H1 (cell line): Measurements from ENCODE around the gene PMS1. TPM values are rescaled to one million over a fixed set of nuclear protein-coding genes. Genes with fewer than 3 reads are reported as not detected.

Experiments
- CTCF ChIA-PET: fragments of 300-600 bp; sonication (Branson Sonifier 250); formaldehyde crosslinking; loops from one replicate; lab custom pipeline; 2021; ENCODE audit not compliant: partially characterized antibody; lab: Charles Lee
- POLR2A ChIA-PET: fragments of 300-600 bp; sonication (Branson Sonifier 250); formaldehyde crosslinking; loops from one replicate; lab custom pipeline; 2021; ENCODE audit warnings: inconsistent platforms; ENCODE audit not compliant: partially characterized antibody; lab: Charles Lee
- DNase-seq, 2 experiments: peaks; one replicate each; pipeline versions ENCODE4 v3.0.0 to v3.0.0-alpha.2; 2010 to 2022; ENCODE audit warnings: low spot score in 2 of 2, low read depth in 1 of 2, mixed read lengths in 1 of 2
- FAIRE-seq: peaks from 2 replicates; lab custom pipeline; 2011; peaks lifted over from hg19 to GRCh38; lab: Jason Lieb, UNC
- H2AFZ ChIP-seq: 2 replicates; pipeline ENCODE4 v1.8.1; 2012; ENCODE audit warnings: low read length, inconsistent platforms
- H2AK5ac ChIP-seq: 2 replicates; pipeline ENCODE4 v1.6.1; 2013; ENCODE audit warnings: low read depth, low read length
- H2BK120ac ChIP-seq: replicated peaks from 2 replicates; pipeline ENCODE3; 2013; ENCODE audit warnings: low read depth, low read length, inconsistent platforms
- H2BK12ac ChIP-seq: 2 replicates; pipeline ENCODE4 v1.6.1; 2013; ENCODE audit warnings: low read depth, low read length
- H2BK15ac ChIP-seq: 2 replicates; pipeline ENCODE4 v1.6.1; 2013; ENCODE audit warnings: low read length
- H2BK20ac ChIP-seq: 2 replicates; pipeline ENCODE4 v1.6.1; 2013; ENCODE audit warnings: low read length
- H2BK5ac ChIP-seq: 2 replicates; pipeline ENCODE4 v1.6.1; 2013; ENCODE audit warnings: low read depth, low read length
- H3K14ac ChIP-seq: 2 replicates; pipeline ENCODE4 v1.6.1; 2013; ENCODE audit warnings: inconsistent platforms; ENCODE audit not compliant: insufficient read length
- H3K18ac ChIP-seq: 2 replicates; pipeline ENCODE4 v1.6.1; 2013; ENCODE audit warnings: low read length; ENCODE audit errors: extremely low read depth
- H3K23ac ChIP-seq: 2 replicates; pipeline ENCODE4 v1.6.1; 2013; ENCODE audit warnings: inconsistent platforms; ENCODE audit not compliant: insufficient read length
- H3K23me2 ChIP-seq: 2 replicates; pipeline ENCODE4 v1.6.1; 2013; ENCODE audit warnings: low read depth, low read length
- H3K27ac ChIP-seq: 2 replicates; pipeline ENCODE4 v1.6.1; 2011; ENCODE audit warnings: low read depth, low read length, inconsistent platforms
- H3K27me3 ChIP-seq, 4 experiments: replicated peaks in 1 of 4; 1 replicate in 1 of 4; 2 replicates in 3 of 4; pipeline versions ENCODE4 v1.6.1 to v1.8.1; 2011 to 2013; ENCODE audit warnings: low read length in 3 of 4, mild to moderate bottlenecking in 3 of 4, inconsistent platforms in 2 of 4, mixed read lengths in 2 of 4, moderate library complexity in 1 of 4; ENCODE audit not compliant: control insufficient read depth in 3 of 4, insufficient read depth in 3 of 4; ENCODE audit errors: extremely low read depth in 1 of 4
- H3K36me3 ChIP-seq, 4 experiments: 2 replicates each; pipeline versions ENCODE4 v1.6.1 to v1.8.1; 2011 to 2013; ENCODE audit warnings: mild to moderate bottlenecking in 4 of 4, low read length in 3 of 4, moderate library complexity in 2 of 4, control low read depth in 1 of 4, inconsistent platforms in 1 of 4; ENCODE audit not compliant: insufficient read depth in 4 of 4, control insufficient read depth in 2 of 4
- H3K4ac ChIP-seq: replicated peaks from 2 replicates; pipeline ENCODE3; 2013; ENCODE audit warnings: low read length, low read depth, mixed read lengths, inconsistent platforms; ENCODE audit not compliant: insufficient read length
- H3K4me1 ChIP-seq, 4 experiments: replicated peaks in 1 of 4; 1 replicate in 1 of 4; 2 replicates in 3 of 4; pipeline versions ENCODE4 v1.6.1 to v1.8.1; 2011 to 2013; ENCODE audit warnings: low read length in 3 of 4, inconsistent platforms in 2 of 4, mixed read lengths in 1 of 4; ENCODE audit not compliant: insufficient read depth in 4 of 4, control insufficient read depth in 3 of 4
- H3K4me2 ChIP-seq, 2 experiments: 2 replicates each; pipeline versions ENCODE4 v1.6.1 to v1.8.1; 2011 to 2013; ENCODE audit warnings: low read depth in 2 of 2, low read length in 2 of 2, control low read depth in 1 of 2, inconsistent platforms in 1 of 2, mild to moderate bottlenecking in 1 of 2; ENCODE audit not compliant: insufficient read depth in 1 of 2
- H3K4me3 ChIP-seq, 4 experiments: fragments of 200-600, 300-600 bp in 1 of 4; sonication (generic), shearing (Covaris generic), sonication (Bioruptor Twin) in 1 of 4; 2 replicates each; pipeline versions ENCODE4 v1.5.1 to v1.8.1; 2011 to 2016; ENCODE audit warnings: low read length in 4 of 4, low read depth in 3 of 4, control low read depth in 2 of 4, inconsistent platforms in 2 of 4, mild to moderate bottlenecking in 2 of 4, mixed read lengths in 1 of 4, moderate library complexity in 1 of 4; ENCODE audit not compliant: insufficient read depth in 2 of 4; ENCODE audit errors: extremely low read depth in 1 of 4
- H3K56ac ChIP-seq: replicated peaks from 2 replicates; pipeline ENCODE3; 2013; ENCODE audit warnings: low read depth, mild to moderate bottlenecking, mixed read lengths, low read length, inconsistent platforms; ENCODE audit not compliant: insufficient read length
- H3K79me1 ChIP-seq: 2 replicates; pipeline ENCODE4 v1.6.1; 2013; ENCODE audit warnings: low read depth, low read length, control low read depth
- H3K79me2 ChIP-seq, 2 experiments: 2 replicates each; pipeline versions ENCODE4 v1.6.1 to v1.8.1; 2012 to 2013; ENCODE audit warnings: low read length in 2 of 2, mild to moderate bottlenecking in 2 of 2, inconsistent platforms in 1 of 2; ENCODE audit not compliant: insufficient read depth in 2 of 2, control insufficient read depth in 1 of 2
- H3K9ac ChIP-seq, 4 experiments: replicated peaks in 1 of 4; 1 replicate in 1 of 4; 2 replicates in 3 of 4; pipeline versions ENCODE4 v1.6.1 to v1.8.1; 2011 to 2013; ENCODE audit warnings: low read depth in 3 of 4, low read length in 3 of 4, control low read depth in 2 of 4, mild to moderate bottlenecking in 2 of 4, moderate library complexity in 2 of 4, inconsistent platforms in 1 of 4; ENCODE audit errors: extremely low read depth in 1 of 4
- H3K9me3 ChIP-seq, 2 experiments: 2 replicates each; pipeline versions ENCODE4 v1.6.1 to v1.8.1; 2012 to 2013; ENCODE audit warnings: mild to moderate bottlenecking in 2 of 2, moderate library complexity in 2 of 2, control low read depth in 1 of 2, inconsistent platforms in 1 of 2, low read depth in 1 of 2, low read length in 1 of 2, mixed read lengths in 1 of 2; ENCODE audit not compliant: insufficient read depth in 2 of 2
- H4K20me1 ChIP-seq, 2 experiments: replicated peaks in 1 of 2; 2 replicates each; pipeline versions ENCODE3 to v1.8.1; 2011 to 2013; ENCODE audit warnings: inconsistent platforms in 2 of 2, low read length in 2 of 2, mild to moderate bottlenecking in 1 of 2; ENCODE audit not compliant: insufficient read depth in 2 of 2, control insufficient read depth in 1 of 2
- H4K5ac ChIP-seq: 2 replicates; pipeline ENCODE4 v1.6.1; 2013; ENCODE audit warnings: low read length, low read depth, mixed read lengths, inconsistent platforms; ENCODE audit not compliant: insufficient read length
- H4K8ac ChIP-seq: 2 replicates; pipeline ENCODE4 v1.8.0; 2013; ENCODE audit warnings: mild to moderate bottlenecking, moderate library complexity, low read length, inconsistent platforms; ENCODE audit not compliant: insufficient read depth; ENCODE audit errors: extremely low read depth
- H4K91ac ChIP-seq: replicated peaks from 2 replicates; pipeline ENCODE3; 2013; ENCODE audit warnings: low read length, mixed read lengths, inconsistent platforms; ENCODE audit not compliant: insufficient read length
- BCL11A ChIP-seq, 2 experiments: IDR thresholded peaks; one replicate each; pipeline ENCODE4 v1.6.1; 2011; ENCODE audit warnings: low read depth in 2 of 2, low read length in 2 of 2, mild to moderate bottlenecking in 2 of 2
- CHD2 ChIP-seq: IDR thresholded peaks from 2 replicates; pipeline ENCODE4 v1.6.1; 2012; ENCODE audit warnings: low read length, improper control_type of control experiment
- KDM5A ChIP-seq: fragments of 200-600 bp; IDR thresholded peaks from 2 replicates; pipeline ENCODE4 v1.7.1; 2012; ENCODE audit warnings: mild to moderate bottlenecking, low read length, inconsistent platforms, mixed read lengths
- SIX5 ChIP-seq: IDR thresholded peaks from 2 replicates; pipeline ENCODE4 v1.6.1; 2011; ENCODE audit warnings: mild to moderate bottlenecking, low read depth, low read length
- SRF ChIP-seq: IDR thresholded peaks from 2 replicates; pipeline ENCODE4 v1.6.1; 2011; ENCODE audit warnings: mild to moderate bottlenecking, low read depth, low read length, moderate library complexity
- TAF1 ChIP-seq: IDR thresholded peaks from 2 replicates; pipeline ENCODE4 v1.6.1; 2011; ENCODE audit warnings: mild to moderate bottlenecking, low read depth, low read length
- ZNF274 ChIP-seq: IDR thresholded peaks from 2 replicates; pipeline ENCODE4 v1.7.0; 2012; ENCODE audit warnings: low read length, borderline replicate concordance; ENCODE audit errors: extremely low read depth
- WGBS, 2 experiments: shearing (Covaris generic) in 1 of 2; methylation state at CpG; one replicate each; pipeline versions ENCODE4 v1.1.6 to v1.1.7; 2013 to 2015; ENCODE audit warnings: low lambda C conversion rate in 2 of 2, mixed read lengths in 2 of 2, inconsistent platforms in 1 of 2, low coverage in 1 of 2, missing lambda C conversion rate in 1 of 2; ENCODE audit not compliant: insufficient replicate concordance in 2 of 2, insufficient coverage in 1 of 2, insufficient read length in 1 of 2; ENCODE audit errors: extremely low coverage in 1 of 2, missing lambda C conversion rate in 1 of 2; 5-methylcytosine and 5-hydroxymethylcytosine counted together
- polyA plus RNA-seq, 7 experiments: library from polyadenylated mRNA; depleted of rRNA in 3 of 7; stranded (reverse) in 5 of 7; unstranded in 2 of 7; fragments of >200 nt in 5 of 7; fragments of 200-250 nt in 2 of 7; gene quantifications; 1 replicate in 5 of 7; 2 replicates in 1 of 7; 4 replicates in 1 of 7; pipeline versions ENCODE4 v1.2.1 to v1.2.3, GENCODE V29; 2011 to 2013; ENCODE audit warnings: missing spikeins in 2 of 7, mixed read lengths in 2 of 7
- total RNA-seq: library from RNA; stranded (reverse); fragmentation: NEBNext Ultra II Directional; extraction: Animal tissue kit (Norgen Biotek cat#: 25700); gene quantifications from 2 replicates; pipeline ENCODE4 v1.2.1, GENCODE V29; 2021
- TF ChIP-seq, protein P1 (sequence below): IDR thresholded peaks from 2 replicates; pipeline ENCODE4 v1.6.1; 2012; ENCODE audit warnings: inconsistent platforms

The PMS1 gene
- total and polyA plus RNA-seq, 2 of the 8 experiments (the other 6 are each of a cell fraction or from before 2014, with no cell fraction given): 13.1 to 59.7 TPM

DNA sequence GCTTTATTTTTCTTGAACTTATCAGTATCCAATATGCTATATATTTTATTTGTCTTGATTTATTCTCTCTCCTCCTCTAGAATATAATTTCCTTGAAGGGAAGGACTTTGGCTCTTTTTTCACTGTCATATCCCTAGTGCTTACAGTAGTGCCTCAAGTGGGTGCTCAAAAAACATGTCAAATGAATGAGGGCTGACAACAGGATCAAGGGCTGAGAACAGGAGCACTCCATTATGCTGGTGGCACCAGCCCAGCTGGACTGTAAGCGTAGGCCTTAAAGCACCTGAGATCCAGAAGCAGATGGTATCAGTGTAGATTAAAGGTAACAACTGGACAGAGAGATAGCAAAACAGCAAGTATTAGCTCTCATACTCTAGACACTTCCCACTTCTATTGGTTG, 46.3 kb downstream of the PMS1 start:
- Histone ChIP-seq H2BK5ac (no peak overlapping the region), H3K27ac (no peak overlapping the region), H3K18ac (no peak overlapping the region), H2BK120ac (no peak overlapping the region), H3K23ac (no peak overlapping the region), H3K79me1 (no peaks in the 10 kb centered on the region), H3K23me2 (no peaks in the 10 kb centered on the region; the same call in 1 of the 2 replicates), H3K9me3 (no peaks in the 10 kb centered on the region), H3K36me3 (peaks cover 0 to 5% (median 0%) of the 10 kb centered on the region in 4 experiments; a peak in 1 of 8 replicates), H4K20me1 (peaks cover 0 to 4% of the 10 kb centered on the region in 2 experiments), H2BK20ac (no peak overlapping the region), H3K79me2 (peaks cover 0 to 26% of the 10 kb centered on the region in 2 experiments; a peak in 2 of 4 replicates), H3K27me3 (no peaks in the 10 kb centered on the region), H2AFZ (no peak overlapping the region), H4K8ac (no peak overlapping the region), H2AK5ac (no peak overlapping the region), H3K4ac (no peak overlapping the region), H3K56ac (no peak overlapping the region), H4K5ac (no peak overlapping the region), H4K91ac (no peak overlapping the region), H3K4me1 (peaks cover 0 to 6% (median 2%) of the 10 kb centered on the region in 4 experiments; a peak in 2 of 7 replicates), H3K4me2 (no peak overlapping the region), H3K14ac (no peak overlapping the region), H2BK15ac (no peak overlapping the region), H3K9ac (no peak overlapping the region), H2BK12ac (no peak overlapping the region), H3K4me3 (no peak overlapping the region)
- ChIA-PET CTCF (no interaction called here), POLR2A (interaction anchor here (1.5 kb wide), 1 partner anchor 14 kb away, joined by 3 read pairs; no protein-coding TSS in a partner anchor)
- DNase-seq (no peak), FAIRE-seq (no peak)
- WGBS, 2 experiments: 92% methylated on average over 1 of the region's 1 CpG; no CpG with 5 or more reads in 1 of the 2 experiments
- TF ChIP-seq, protein P1, sequence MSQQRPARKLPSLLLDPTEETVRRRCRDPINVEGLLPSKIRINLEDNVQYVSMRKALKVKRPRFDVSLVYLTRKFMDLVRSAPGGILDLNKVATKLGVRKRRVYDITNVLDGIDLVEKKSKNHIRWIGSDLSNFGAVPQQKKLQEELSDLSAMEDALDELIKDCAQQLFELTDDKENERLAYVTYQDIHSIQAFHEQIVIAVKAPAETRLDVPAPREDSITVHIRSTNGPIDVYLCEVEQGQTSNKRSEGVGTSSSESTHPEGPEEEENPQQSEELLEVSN: no peak
- TF ChIP-seq CHD2: no peak
- TF ChIP-seq TAF1: no peak
- TF ChIP-seq KDM5A: no peak
- no peak for TF ChIP-seq ZNF274
- no peak for TF ChIP-seq BCL11A (IDR thresholded peaks at IDR 0.05; ENCODE audit: low read depth in 2 of 2, low read length in 2 of 2)
- TF ChIP-seq SRF: no peak
- no peak for TF ChIP-seq SIX5
